ENCODE results near the gene CERS2. TPM values are rescaled to one million over a fixed set of nuclear protein-coding genes. Genes with fewer than 3 reads are reported as not detected.

Gene CERS2
- total and polyA plus RNA-seq, 2 of the 13 experiments (the other 11 are each of a cell fraction or from before 2014, with no cell fraction given), result 269 to 298 TPM

DNA sequence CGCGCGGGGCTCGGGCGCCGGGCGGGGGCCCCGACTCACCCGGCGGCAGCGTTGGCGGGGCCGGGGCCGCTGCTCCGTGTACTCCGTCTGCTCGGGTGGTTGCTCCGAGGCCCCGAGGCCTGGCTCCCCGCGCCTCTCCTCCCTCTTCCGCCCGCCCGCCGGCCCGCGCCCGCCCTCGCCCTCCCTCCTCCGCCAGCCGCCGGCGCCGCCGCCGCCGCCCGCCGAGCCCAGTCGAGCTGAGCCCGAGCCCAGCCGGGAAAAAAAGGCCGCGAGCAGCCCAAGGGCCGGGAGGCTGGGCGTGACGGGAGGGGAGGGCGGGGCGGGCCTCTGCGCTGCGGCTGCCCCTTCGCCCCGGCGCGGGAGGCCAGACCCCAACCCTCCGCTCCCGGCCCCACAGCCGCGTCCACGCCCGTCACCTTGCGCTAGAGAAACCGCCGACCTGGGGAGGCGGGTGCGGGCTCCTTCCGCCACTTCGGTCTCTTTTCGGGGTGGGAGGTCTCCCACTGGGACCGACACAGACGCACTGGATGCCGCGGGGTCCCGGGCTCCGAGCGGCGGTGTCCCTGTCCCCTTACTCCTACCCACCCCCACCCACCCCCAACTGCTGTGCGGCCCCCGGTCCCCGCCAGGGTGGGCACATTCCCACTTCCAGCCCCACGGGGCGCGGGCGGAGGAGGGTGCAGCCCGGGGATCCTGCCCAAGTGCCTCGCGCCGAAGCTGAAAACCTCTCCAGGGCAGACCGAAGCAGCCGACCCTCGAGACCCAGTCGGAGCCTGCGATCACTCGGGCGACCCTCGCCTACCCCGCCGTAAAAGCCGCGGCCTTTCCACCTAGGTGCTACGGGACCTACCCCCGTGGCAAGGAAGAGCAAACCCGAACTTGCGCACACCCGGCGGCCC lies at the start of gene CERS2 (continued):
- TF ChIP-seq, protein P1, sequence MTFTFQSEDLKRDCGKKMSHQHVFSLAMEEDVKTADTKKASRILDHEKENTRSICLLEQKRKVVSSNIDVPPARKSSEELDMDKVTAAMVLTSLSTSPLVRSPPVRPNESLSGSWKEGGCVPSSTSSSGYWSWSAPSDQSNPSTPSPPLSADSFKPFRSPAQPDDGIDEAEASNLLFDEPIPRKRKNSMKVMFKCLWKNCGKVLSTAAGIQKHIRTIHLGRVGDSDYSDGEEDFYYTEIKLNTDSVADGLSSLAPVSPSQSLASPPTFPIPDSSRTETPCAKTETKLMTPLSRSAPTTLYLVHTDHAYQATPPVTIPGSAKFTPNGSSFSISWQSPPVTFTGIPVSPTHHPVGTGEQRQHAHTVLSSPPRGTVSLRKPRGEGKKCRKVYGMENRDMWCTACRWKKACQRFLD (CRISPR knock-in tag; IDR thresholded peaks at IDR 0.05; ENCODE audit: borderline replicate concordance), result no peak
- TF ChIP-seq ZNF577 (CRISPR knock-in tag; IDR thresholded peaks at IDR 0.05; ENCODE audit: borderline replicate concordance, low read depth), result no peak
- TF ChIP-seq MIXL1 (CRISPR knock-in tag; IDR thresholded peaks at IDR 0.05), result no peak
- TF ChIP-seq SP140L (CRISPR knock-in tag; IDR thresholded peaks at IDR 0.05; ENCODE audit: borderline replicate concordance), result no peak
- TF ChIP-seq, protein P2, sequence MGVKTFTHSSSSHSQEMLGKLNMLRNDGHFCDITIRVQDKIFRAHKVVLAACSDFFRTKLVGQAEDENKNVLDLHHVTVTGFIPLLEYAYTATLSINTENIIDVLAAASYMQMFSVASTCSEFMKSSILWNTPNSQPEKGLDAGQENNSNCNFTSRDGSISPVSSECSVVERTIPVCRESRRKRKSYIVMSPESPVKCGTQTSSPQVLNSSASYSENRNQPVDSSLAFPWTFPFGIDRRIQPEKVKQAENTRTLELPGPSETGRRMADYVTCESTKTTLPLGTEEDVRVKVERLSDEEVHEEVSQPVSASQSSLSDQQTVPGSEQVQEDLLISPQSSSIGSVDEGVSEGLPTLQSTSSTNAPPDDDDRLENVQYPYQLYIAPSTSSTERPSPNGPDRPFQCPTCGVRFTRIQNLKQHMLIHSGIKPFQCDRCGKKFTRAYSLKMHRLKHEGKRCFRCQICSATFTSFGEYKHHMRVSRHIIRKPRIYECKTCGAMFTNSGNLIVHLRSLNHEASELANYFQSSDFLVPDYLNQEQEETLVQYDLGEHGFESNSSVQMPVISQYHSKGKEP (CRISPR knock-in tag; IDR thresholded peaks at IDR 0.05), result no peak
- TF ChIP-seq, protein P3, sequence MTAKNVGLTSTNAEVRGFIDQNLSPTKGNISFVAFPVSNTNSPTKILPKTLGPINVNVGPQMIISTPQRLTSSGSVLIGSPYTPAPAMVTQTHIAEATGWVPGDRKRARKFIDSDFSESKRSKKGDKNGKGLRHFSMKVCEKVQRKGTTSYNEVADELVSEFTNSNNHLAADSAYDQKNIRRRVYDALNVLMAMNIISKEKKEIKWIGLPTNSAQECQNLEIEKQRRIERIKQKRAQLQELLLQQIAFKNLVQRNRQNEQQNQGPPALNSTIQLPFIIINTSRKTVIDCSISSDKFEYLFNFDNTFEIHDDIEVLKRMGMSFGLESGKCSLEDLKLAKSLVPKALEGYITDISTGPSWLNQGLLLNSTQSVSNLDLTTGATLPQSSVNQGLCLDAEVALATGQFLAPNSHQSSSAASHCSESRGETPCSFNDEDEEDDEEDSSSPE (CRISPR knock-in tag; IDR thresholded peaks at IDR 0.05), result 0 out of 2 replicates have a peak, but pooled peaks have one; percentile 14
- 0 out of 2 replicates have a peak, but pooled peaks have one; percentile 44 for TF ChIP-seq CHCHD3 (CRISPR knock-in tag; IDR thresholded peaks at IDR 0.05)
- TF ChIP-seq, protein P4, sequence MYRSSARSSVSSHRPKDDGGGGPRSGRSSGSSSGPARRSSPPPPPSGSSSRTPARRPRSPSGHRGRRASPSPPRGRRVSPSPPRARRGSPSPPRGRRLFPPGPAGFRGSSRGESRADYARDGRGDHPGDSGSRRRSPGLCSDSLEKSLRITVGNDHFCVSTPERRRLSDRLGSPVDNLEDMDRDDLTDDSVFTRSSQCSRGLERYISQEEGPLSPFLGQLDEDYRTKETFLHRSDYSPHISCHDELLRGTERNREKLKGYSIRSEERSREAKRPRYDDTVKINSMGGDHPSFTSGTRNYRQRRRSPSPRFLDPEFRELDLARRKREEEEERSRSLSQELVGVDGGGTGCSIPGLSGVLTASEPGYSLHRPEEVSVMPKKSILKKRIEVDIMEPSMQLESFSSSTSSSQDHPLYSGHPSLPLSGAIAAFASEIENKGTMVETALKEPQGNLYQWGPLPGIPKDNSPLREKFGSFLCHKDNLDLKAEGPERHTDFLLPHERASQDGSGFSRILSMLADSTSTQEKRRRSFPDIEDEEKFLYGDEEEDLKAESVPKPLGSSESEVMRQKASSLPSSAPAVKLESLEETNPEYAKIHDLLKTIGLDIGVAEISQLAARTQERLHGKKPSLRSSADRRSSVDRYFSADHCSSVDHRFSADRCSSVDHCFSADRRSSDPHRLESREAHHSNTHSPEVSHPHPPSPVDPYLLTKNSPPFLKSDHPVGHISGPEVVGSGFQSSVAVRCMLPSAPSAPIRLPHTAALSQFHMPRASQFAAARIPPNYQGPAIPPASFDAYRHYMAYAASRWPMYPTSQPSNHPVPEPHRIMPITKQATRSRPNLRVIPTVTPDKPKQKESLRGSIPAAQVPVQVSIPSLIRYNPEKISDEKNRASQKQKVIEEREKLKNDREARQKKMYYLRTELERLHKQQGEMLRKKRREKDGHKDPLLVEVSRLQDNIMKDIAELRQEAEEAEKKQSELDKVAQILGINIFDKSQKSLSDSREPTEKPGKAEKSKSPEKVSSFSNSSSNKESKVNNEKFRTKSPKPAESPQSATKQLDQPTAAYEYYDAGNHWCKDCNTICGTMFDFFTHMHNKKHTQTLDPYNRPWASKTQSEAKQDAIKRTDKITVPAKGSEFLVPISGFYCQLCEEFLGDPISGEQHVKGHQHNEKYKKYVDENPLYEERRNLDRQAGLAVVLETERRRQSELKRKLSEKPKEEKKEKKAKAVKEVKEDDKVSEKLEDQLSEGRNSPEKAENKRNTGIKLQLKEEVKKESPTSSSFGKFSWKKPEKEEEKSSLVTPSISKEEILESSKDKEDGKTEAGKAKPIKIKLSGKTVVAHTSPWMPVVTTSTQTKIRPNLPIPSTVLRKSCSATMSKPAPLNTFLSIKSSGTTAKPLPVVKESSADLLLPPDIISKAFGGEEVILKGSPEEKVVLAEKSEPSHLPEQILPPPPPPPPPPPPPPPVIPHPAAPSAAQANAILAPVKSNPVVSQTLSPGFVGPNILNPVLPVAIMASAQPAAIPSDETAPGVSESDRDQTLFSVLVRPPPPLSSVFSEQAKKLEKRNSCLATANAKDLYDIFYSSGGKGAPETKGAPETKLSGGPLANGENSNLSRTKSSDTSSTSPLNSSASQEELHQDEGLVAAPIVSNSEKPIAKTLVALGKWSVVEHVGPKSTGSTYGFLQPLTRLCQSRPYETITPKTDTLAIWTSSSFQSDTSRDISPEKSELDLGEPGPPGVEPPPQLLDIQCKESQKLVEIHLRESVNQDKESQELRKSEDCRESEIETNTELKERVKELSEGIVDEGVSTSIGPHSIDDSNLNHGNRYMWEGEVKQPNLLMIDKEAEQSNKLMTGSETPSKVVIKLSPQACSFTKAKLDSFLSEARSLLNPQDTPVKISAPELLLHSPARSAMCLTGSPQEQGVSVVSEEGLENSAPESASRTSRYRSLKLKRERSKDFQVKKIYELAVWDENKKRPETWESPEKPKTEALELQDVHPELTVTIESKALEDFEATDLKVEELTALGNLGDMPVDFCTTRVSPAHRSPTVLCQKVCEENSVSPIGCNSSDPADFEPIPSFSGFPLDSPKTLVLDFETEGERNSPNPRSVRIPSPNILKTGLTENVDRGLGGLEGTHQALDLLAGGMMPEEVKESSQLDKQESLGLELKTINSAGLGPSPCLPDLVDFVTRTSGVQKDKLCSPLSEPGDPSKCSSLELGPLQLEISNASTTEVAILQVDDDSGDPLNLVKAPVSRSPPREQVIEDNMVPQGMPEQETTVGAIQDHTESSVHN (CRISPR knock-in tag; IDR thresholded peaks at IDR 0.05), result no peak
- no peak for TF ChIP-seq ZNF713 (CRISPR knock-in tag; IDR thresholded peaks at IDR 0.05)
- TF ChIP-seq NR2F1 (CRISPR knock-in tag; IDR thresholded peaks at IDR 0.05), result no peak
- no peak for TF ChIP-seq ZNF768 (CRISPR knock-in tag; IDR thresholded peaks at IDR 0.05)
- TF ChIP-seq RBFOX2 (IDR thresholded peaks at IDR 0.05; ENCODE audit: low read depth, low read length), result peak; percentile 81
- TF ChIP-seq ZNF709 (CRISPR knock-in tag; IDR thresholded peaks at IDR 0.05), result no peak
- no peak for TF ChIP-seq ZNF644 (CRISPR knock-in tag; IDR thresholded peaks at IDR 0.05; ENCODE audit: low read depth)
- no peak for TF ChIP-seq MATR3 (CRISPR knock-in tag; IDR thresholded peaks at IDR 0.05)
- 0 out of 2 replicates have a peak, but pooled peaks have one; percentile 38 for TF ChIP-seq RXRA (CRISPR knock-in tag; IDR thresholded peaks at IDR 0.05)
- TF ChIP-seq KDM2A (CRISPR knock-in tag; IDR thresholded peaks at IDR 0.05; ENCODE audit: borderline replicate concordance, low read depth), result peak; percentile 71; the same call in 1 of the 2 replicates
